G401.6 (cell line): ENCODE results near the gene ATP5PD.
"Not testable (repeated sequence)": the region's sequence is repeated elsewhere in the genome, so short reads cannot be mapped to it uniquely, and the experiment has no call there.

Experiments
- FAIRE-seq: peaks from 2 replicates; lab custom pipeline; 2012; peaks lifted over from hg19 to GRCh38; lab: Jason Lieb, UNC

Gene ATP5PD

DNA sequence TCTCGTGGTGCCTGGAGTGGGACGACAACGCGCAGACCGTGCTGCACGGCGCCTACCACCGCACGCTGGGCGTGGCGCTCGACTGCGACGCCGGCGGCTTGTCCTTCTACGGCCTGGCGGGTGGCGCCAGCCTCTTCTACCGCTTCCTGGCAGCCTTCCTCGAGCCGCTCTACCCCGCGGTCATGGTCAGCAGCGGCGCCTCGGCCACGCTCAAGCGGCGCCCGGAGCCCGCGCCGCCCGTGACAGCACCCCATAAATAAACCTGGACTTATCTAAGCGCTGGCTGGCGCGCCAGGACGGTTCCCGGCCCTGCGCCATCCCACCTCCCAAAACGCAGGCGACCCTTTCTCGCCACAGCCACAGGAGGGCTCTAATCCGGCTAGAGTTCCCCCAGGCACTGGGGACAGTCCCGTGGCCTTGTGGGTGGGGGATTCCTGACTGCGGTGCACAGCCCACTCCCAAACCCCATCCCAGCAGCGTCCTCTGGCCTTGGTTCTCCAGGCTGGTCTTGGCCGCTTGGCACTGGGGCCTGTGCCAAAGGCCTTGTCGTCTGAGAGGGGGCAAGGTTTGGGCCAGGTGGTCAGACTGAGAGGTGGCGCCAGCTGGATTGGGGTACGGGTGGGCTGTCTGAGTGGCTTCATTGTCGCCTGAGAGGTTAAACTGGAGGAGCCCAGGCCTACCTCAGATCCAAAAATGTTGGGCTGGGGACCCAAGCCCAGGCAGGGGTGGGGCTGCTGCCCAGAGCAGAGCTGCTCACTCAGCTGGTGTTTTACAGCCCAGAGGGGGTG, 30.9 kb upstream of the ATP5PD start:
- FAIRE-seq: no peak

DNA sequence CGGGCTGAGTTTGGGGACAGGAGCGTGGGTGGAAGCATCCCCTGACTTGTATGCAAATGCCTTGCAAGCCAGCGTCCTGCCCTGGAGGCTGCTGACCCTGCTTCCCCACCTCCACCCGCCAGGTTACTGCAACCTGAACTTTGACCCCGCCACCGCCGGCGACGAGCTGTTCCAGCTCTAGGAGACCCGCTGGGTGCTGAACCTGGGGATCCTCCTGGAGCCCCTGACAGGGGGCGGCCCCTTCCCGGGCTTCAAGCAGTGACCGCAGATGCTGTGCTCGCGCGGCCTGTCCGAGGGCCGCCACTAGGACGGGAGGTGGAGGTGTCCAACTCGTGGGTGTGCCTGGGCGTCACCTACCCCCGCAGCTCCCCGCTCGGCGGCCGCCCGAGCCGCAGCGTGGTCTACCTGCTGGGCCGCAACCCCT, 30.3 kb upstream of the ATP5PD start:
- FAIRE-seq: no peak

DNA sequence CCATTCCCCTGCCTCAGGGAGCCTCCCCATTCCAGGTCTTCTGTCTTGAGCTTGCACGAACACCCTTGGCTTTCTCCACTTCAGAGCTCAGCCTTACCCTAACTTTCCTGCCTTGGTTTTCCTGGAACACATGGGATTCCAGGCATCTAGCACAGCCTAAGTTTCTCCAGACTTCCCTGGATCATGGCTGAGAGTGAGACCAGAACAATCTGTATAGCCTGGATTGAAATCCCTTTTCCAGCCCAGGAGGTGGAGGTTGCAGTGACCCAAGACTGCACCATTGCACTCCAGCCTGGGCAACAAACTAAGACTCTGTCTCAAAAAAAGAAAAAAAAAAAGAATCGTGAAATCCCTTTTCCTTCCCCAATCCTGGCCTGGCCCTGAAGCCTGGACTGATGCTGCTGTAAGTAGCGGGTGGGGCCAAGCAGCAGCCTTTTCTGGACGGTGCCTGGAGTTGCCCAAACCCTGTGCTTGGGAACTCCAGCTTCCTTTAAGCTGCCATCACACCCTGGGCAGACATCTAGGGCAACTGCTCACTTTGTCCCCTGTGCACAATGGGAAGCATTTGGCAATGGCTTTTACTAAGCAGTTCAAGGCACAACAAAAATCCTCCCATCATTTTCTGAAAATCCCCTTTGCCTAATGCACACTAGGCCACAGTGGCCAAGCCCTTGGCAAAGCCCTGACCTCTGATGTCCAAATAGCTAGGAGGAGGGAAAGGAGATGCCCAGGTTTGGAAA, 29.0 kb upstream of the ATP5PD start:
- no peak for FAIRE-seq

DNA sequence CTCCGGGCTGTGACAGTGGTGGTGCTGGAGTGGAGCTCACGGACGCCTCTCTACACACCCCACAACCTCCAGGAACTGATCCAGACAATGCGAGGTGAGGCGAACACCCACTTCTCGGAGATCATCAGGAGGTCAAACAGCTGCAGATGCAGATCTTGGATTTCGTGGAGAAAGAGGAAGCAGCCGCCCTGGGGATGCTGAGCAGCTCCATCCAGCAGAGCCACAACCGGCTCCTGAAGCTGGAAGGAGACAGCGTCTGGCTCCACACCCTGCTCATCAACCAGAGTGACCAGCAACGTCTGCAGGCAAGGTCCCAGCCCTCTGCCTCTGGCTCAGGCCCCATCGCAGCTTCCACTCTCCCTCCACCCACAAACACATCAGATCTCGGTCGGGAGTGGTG, 27.8 kb upstream of the ATP5PD start:
- no peak for FAIRE-seq

DNA sequence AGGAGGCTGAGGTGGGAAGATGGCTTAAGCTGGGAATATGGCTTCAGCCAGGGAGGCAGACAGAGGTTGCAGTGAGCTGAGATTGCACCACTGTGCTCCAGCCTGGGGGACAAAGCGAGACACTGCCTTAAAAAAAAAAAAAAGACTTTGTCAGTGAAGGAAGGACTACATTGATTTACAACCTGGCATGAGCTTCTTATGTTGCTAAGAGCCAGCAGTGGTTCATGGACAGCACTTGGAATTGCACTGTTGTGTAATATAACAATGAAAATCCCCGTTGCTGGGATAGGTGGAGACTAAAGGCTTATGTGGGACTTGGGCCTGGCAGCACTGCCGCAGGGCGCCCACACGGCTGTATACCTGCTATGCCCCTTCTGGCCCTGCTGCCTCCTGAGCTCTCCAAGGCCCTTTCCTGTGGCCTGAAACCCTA, 26.9 kb upstream of the ATP5PD start:
- FAIRE-seq: no peak

DNA sequence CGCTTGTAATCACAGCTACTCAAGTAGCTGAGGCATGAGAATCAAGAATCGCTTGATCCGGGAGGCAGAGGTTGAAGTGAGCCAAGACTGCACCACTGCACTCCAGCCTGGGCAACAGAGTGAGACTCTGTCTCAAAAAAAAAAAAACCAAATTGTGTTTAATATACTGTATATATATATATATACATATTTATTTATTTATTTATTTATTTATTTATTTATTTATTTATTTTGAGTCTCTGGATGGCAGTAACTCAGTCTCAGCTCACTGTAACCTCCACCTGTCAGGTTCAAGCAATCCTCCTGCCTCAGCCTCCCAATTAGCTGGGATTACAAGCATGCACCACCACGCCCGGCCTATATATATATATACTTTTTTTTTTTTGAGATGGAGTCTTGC, 26.1 kb upstream of the ATP5PD start:
- FAIRE-seq: not testable (repeated sequence)

DNA sequence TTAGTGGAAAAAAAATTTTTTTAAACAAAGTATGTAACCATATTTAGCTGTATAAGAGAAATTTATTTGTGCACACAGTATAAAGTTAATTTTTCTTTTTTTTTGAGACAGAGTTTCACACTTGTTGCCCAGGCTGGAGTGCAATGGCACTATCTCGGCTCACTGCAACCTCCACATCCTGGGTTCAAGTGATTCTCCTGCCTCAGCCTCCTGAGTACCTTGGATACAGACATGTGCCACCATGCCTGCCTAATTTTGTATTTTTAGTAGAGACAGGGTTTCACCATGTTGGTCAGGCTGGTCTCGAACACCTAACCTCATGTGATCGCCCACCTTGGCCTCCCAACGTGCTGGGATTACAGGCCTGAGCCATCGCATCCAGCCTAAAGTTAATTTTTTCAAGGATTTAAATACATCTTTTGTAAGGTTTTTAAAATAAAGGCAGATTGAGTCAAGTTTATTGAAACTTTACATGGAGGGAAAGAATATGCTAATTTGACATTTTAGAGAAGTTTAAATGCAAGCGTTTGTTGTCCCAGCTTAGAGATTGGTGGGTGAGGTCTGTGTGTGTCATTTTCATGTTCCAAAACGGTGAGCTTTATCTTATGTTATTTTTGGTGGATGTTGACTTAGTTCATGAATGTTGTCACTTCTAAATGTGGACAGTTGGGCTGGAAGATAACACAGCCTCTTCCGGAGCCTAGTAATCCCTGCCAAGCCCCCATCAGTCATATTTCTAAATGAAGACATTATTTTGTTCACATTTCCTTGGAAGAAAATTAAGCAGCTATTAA, 24.9 kb upstream of the ATP5PD start:
- FAIRE-seq: not testable (repeated sequence)

DNA sequence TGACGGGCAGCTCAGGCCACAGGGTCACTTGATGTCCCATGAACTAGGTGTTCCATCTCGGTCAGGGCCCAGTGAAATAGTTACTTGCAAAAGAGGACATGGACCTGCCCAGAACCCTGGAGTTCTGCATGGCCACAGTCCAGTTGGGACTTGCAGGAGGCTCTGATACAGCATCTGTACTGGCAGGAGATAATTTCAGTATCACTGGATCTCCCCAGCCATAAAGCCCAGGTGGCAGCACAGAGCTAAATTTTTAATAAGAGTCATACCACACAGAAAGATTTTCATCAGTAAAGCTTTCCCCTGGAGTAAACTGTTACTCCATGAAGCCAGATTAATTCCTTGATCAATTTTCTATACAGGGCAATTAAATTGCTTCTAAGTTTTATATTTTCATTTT, 23.0 kb upstream of the ATP5PD start:
- no peak for FAIRE-seq

DNA sequence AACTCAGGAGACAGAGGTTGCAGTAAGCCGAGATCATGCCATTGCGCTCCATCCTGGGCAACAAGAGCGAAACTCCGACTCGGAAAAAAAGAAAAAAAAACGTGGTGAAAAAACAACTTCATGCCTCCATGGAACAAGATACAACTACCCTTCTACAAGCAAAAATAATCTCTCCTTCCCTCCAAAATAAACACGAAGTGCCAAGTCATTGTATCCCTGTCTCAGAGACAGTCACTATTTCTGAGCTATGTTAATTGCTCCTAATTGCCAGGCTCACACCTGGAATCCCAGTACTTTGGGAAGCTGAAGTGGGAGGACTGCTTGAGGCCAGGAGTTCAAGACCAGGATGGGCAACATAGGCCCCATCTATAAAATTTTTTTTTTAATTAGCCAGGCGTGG, 22.0 kb upstream of the ATP5PD start:
- no peak for FAIRE-seq

DNA sequence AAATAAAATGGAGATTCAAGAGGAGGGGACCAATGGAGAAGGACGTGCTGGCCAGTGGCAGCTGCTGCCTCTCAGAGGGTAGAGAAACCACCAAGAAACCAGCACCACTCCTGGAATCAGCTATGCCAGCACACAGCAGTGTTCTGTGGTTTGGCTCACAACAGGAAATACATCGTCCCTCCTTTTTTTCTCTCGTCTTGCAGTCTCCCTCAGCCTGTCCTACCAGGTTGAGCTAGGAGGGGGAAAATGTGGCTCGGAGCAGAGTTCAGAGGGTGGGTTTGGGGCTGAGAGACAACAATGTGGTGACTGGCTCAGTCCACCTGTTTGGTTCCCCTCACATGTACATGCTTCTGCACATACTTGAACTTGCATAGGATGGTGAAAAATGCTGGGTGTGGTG, 21.1 kb upstream of the ATP5PD start:
- FAIRE-seq: no peak

DNA sequence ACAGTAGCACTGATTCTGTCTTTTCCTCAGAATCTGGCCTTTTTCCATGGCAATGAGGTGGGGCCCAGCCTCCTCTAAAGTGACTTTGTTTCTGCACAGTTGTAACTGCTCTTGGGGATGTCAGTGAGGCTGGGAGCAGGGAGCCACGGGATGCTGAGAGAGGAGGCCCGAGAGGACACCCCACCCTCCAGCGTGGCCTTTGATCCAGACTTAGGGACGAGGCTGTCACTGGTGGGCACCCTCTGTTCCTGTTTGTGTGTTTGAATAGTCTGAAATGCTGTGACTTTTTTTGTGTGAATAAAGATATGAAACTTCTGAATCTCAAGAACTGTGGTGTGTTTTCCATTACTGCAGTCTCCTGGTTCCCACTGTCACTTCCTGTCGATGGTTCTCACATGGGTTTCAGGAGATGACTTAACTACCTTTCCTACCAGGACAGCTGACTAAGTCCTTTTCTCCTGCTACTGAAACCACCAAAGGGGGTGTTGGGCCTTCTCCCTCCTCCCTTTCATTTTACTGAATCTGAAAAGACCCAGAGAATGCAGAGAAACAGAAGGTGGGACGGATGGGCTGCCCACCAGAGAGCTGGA, 18.9 kb upstream of the ATP5PD start:
- no peak for FAIRE-seq

DNA sequence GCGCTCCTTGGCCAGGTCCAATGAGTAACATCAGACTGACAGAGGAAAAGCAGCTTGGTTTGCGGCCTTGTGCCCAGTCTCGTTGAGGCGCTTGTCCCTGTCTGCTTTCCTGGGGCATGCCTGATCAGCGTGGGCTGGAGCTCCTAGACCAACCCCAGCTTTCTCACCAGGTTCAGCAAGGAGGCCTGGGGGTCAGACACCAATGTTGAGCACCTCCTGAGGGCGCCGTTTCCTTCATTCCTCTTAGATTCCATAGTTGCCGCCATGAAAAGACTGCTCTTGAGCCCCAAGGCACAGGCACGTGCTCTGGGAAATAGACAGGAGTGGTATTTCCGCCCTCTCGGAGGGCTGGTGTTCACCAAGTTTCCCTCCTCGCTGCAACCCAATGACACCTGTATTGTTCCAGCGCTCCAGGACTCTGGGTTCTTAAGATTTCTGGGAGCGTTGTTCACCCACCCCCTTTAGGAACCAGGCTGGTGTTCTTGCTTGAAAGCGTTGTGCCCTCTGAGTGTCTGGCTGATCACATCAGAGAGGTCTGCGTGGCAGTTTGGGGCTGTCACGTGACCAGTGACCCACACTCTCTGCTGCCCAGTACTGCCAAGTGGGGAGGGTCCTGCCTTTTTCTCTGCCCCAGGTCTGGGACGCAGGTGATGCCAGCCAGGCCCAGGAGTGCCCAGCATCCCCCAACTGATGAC, 18.2 kb upstream of the ATP5PD start:
- no peak for FAIRE-seq

DNA sequence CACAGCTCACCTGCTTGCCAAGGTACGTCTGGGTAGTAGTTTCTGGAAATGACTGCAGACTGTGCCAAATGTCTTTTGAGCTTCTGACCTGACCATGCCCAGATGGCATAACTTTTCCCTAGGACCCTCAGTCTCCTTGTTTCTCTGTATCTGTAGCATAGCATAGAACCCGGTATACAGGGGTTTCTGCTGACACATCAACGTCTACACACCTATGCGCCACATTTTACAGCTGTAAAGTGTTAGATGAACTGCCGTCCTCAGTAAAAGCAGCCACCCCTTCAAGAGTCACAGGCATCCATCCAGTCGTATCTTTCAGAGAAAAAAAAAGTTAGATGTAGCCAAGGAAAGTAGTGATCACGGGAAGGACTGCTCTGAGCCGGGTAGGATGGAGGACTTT, 17.7 kb upstream of the ATP5PD start:
- FAIRE-seq: no peak

DNA sequence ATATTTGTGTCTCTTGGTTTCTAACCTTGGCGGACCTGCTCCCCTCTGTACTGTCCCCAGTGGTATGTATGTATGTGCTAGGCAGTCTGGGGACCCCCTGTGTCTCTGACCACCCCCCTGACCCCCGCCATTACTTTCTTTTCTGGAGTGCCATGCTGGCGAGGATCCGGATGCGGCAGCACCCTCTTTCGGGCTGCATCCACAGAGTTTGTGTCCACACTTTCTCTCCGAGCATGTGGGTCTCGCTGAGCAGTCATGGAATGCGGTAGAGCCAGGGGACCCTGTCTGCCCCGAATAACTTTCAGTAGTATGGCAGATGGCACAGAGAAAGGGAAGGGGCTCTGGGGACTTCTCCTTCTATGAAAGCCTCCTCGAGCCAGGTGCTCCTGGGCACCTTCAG, 17.3 kb upstream of the ATP5PD start:
- no peak for FAIRE-seq

DNA sequence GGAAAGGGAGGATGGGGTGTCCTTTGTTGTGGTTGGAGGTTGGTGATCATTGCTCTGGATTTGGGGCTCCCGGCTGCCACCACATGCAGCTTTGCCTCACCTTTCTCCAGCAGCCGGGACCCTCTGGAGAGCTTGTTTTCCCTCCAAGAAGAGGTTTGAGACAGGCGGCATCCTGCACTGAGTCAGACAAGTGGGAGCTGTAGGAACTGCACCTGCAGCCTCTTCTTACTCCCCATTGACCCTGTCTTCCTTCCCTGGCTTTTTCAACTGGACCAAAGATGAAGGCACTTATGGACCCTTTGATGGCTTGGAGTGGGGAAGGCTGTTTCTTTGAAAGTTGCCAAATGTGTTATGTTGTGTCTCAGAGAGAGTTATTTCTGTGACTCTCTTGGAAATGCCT, 16.9 kb upstream of the ATP5PD start:
- FAIRE-seq: no peak

DNA sequence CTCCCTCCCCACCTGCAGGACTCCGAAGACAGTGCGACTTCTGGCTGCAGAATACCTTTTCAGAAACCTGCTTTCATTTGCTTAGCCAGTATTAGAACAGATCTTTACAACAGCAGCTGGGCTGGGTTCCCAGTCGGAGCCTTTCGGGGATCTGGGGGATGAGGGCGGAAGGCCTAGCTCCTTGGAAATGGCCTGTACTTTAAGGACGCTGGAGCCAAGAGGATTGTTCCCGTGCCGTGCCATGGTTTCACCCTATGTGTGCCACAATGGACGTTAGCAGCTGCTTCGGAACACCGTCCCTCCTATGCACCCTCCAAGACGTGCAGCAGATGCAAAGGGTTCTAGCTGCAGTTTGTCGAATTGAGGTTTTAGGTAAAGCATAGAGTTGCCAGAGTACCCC, 16.4 kb upstream of the ATP5PD start:
- no peak for FAIRE-seq

DNA sequence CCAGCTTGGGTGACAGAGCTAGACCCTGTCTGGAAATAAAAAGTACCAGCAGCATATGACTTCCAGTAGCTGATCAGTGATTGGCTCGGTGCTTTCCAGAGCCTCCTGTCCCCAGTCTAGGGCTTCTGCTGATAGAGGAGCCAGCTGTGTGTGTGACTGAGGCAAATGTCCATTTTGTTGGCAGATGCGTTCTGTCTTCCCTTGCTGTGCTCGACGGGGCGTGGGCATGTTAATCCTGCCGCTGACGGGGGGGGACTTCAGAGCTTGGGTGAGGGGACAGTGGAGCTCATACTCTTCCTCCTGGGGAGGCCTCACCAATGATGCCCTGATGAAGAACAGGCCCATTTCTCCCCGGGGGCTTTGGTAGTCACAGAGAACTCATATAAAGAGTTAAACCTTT, 14.8 kb upstream of the ATP5PD start:
- FAIRE-seq: no peak

DNA sequence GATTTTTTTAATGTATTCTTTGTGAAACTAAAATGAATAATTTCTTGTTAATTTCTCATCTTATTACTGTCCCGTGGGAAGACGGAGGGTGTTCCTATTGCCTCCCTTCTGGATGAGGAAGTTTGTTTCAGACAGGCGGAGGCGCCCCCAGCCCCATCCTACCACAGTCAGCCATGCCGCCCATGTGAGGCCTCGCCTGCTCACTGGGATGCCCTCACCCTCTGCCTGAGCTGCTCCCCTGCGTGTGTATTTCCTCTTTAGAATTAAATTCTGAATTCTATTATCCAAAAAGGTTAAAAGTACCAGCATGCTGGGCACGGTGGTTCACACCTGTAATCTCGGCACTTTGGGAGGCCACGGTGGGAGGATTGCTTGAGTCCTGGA, 14.3 kb upstream of the ATP5PD start:
- FAIRE-seq: no peak

DNA sequence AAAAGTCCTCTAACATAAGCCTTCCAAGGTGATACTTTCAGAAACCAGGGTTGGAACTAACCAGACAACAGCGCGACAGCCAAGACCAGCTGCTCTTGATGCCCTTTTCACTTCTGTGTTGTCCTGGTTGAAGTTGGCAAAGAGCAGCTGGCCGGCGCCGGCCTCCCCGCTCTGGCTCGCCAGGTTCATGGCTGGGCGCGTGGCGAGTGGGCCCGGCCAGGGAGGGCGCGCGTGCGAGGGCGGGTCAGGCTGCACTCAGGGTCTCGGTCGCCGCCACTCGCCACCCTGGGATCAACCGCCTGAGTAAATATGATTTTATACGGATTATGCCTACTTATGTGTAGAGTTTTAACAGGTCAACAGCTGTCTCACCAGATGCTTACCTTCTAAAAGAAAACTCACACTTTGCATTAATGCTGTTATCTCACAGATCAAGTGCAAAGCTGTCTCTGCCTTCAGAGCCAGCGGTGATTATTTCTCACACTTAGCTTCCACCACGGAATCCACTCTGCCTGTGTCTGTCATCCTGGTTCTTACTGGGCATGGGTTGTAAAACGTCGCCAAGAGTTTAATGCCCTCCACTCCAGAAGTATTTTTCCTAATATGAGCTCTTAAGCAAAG, 13.8 kb upstream of the ATP5PD start:
- FAIRE-seq: no peak

DNA sequence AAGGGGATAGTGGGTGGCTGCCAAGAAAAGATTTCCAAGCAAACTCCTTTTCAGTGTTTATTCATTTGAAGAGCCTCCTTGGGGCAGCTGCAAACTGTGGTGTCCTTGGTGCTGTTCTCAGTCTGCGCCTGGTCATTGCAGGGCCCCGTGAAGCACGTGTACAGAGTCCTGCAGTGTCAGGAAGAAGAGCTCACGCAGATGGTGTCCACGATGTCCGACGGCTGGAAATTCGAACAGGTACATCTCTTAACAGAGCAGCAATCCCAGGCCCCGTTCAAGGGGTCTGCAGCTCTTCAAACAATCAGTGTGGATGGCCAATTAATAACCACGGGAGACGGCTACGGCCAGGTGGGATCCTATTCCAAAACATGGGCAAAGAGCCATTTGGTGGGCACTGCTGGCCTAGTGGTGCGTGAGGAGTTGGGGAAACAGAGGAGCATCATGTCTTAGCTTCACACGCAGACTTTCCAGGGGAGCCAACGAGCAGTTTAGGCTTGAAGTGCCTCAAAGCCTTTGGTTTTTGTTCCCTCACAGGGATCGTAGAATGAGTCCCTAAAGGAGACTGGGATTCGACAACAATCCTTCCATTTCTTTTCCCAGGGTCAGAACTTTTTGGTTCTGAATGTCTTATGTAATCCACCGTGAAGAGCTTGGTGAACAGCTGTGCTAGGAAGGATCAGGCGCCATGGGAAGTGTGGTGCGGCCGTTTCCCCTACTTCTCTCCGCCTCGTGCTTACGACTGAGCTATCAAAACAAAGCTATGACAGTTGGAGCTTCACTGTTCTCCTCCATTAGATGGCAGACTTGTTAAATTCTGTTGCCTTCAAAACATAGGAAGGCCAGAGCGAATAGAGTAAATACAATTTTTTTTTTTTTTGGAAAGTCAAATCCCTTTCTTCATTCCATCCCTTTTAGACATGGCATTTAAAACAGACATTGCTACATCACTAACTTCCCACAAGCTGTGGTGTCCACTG, 12.9 kb upstream of the ATP5PD start:
- peak; percentile 95 for FAIRE-seq
